Endometrial microvascular endothelial cells (primary cell): ENCODE results near the gene SMG5. TPM values are rescaled to one million over a fixed set of nuclear protein-coding genes. Genes with fewer than 3 reads are reported as not detected.

ENCODE experiments used
- in situ Hi-C: cut with HindIII; loops from 2 replicates; pipeline ENCODE4 v1.10.0; 2017; ENCODE audit warnings: low sequenced_read_pairs, low pct_unique_long_range_greater_than_20kb; ENCODE audit errors: inconsistent ontology term
- total RNA-seq: library from RNA; depleted of rRNA; stranded (reverse); fragments of >200 nt; gene quantifications from one replicate; pipeline ENCODE4 v1.2.3, GENCODE V29; 2015; ENCODE audit errors: inconsistent ontology term

The SMG5 gene
- total RNA-seq, 1 donor from 2014 or later: 69.0 TPM

- in situ Hi-C loops: no loop called here
Measured at GRCh38 chr1:156246781-156247459, 35.7 kb downstream of the SMG5 start.

- in situ Hi-C loops: no loop called here
Measured at GRCh38 chr1:156246241-156246780, 36.3 kb downstream of the SMG5 start.

GRCh38 chr1:156245451-156246232 lies 37.0 kb downstream of the SMG5 start:
- in situ Hi-C loops: no loop called here

- in situ Hi-C loops: no loop called here
Measured at GRCh38 chr1:156244712-156245111, 37.9 kb downstream of the SMG5 start.

GRCh38 chr1:156244126-156244525 lies 38.5 kb downstream of the SMG5 start:
- in situ Hi-C loops: no loop called here

GRCh38 chr1:156242738-156243137 lies 39.9 kb downstream of the SMG5 start:
- in situ Hi-C loops: no loop called here

GRCh38 chr1:156241926-156242325 lies 40.7 kb downstream of the SMG5 start, which contains the start of gene BGLAP:
Gene BGLAP (plus strand): TSS chr1:156242184. CDS start chr1:156242232, 48 bp downstream.
- in situ Hi-C loops: no loop called here

- in situ Hi-C loops: no loop called here
Measured at GRCh38 chr1:156241311-156241811, 41.3 kb downstream of the SMG5 start.

GRCh38 chr1:156238248-156238647 lies 44.4 kb downstream of the SMG5 start:
- in situ Hi-C loops: no loop called here

- in situ Hi-C loops: no loop called here
Measured at GRCh38 chr1:156236164-156236563, 46.5 kb downstream of the SMG5 start.

GRCh38 chr1:156233426-156234127 lies 49.0 kb downstream of the SMG5 start:
- in situ Hi-C loops: no loop called here

GRCh38 chr1:156232201-156232894 lies 50.3 kb downstream of the SMG5 start:
- in situ Hi-C loops: no loop called here

- in situ Hi-C loops: no loop called here
Measured at GRCh38 chr1:156230473-156230837, 52.2 kb downstream of the SMG5 start.

GRCh38 chr1:156229809-156230472 lies 52.7 kb downstream of the SMG5 start:
- in situ Hi-C loops: no loop called here

GRCh38 chr1:156228501-156228900 lies 54.1 kb downstream of the SMG5 start:
- in situ Hi-C loops: no loop called here

- in situ Hi-C loops: no loop called here
Measured at GRCh38 chr1:156226782-156227181, 55.8 kb downstream of the SMG5 start.

- in situ Hi-C loops: no loop called here
Measured at GRCh38 chr1:156226116-156226538, 56.5 kb downstream of the SMG5 start.

GRCh38 chr1:156225677-156226014 lies 57.0 kb downstream of the SMG5 start:
- in situ Hi-C loops: no loop called here
